HG03280 (cell line): ENCODE measurements around the gene POU2AF2.

ENCODE experiments used
- ATAC-seq: cut with Tn5 transposase; IDR thresholded peaks from one replicate; pipeline ENCODE4 v1.9.1; 2021; ENCODE audit warnings: mild to moderate bottlenecking, moderate library complexity; ENCODE audit not compliant: unreplicated experiment

Gene POU2AF2

GRCh38 chr11:111327908-111328624 is 82.5 kb downstream of the POU2AF2 start:
- no peak for ATAC-seq

- no peak for ATAC-seq
Measured at GRCh38 chr11:111329306-111330204, 84.0 kb downstream of the POU2AF2 start.

GRCh38 chr11:111330234-111330893 is 84.8 kb downstream of the POU2AF2 start:
- no peak for ATAC-seq

GRCh38 chr11:111331711-111332479 is 86.4 kb downstream of the POU2AF2 start:
- no peak for ATAC-seq

GRCh38 chr11:111334532-111335502 is 89.3 kb downstream of the POU2AF2 start:
- no peak for ATAC-seq

- ATAC-seq, result no peak
Measured at GRCh38 chr11:111335549-111335948, 90.0 kb downstream of the POU2AF2 start.
